IPS-11a (cell line): Measurements from ENCODE around the gene NOTCH2.
"Not testable (repeated sequence)": the region's sequence is repeated elsewhere in the genome, so short reads cannot be mapped to it uniquely, and the experiment has no call there.

Experiments used
- H3K4me3 ChIP-seq: one replicate; pipeline ENCODE4 v1.5.1; 2013; ENCODE audit warnings: low read depth, low read length, control low read depth

NOTCH2 gene

DNA sequence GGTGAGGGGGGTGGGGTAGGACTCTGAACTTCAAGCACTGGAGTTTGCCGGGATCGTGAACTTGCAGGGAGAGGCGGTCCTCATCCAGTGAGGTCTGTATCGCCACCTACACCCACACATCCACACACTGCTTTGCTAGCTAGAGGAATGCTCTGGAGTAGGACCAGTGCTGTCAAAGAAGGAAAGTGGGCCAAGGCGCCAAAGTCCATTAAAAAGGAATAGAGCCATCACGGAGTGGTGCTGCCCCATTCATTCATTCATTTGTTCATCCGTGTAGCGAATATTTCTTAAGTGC is 405 bp upstream of the NOTCH2 start:
- not testable (repeated sequence) for H3K4me3 ChIP-seq

DNA sequence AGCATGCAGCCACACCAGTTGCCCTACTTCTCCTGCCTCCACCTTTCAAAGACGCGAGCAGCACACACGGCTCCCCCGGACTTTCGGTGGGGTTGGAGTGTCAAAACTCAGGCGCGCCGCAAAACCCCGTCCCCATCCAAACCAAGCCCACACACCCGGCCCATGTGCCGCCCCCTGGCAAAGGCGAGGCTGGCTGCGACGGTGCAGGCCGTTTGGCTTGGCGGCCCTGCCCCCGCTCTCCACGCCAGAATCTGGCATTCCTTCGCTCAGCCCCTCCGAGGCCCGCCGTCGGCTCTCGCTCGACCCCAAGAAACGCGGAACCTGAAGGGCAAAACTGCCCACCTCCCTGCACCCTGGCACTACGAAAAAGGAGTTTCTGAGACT is 787 bp downstream of the NOTCH2 start:
- H3K4me3 ChIP-seq, result peak overlapping the region; percentile 8

DNA sequence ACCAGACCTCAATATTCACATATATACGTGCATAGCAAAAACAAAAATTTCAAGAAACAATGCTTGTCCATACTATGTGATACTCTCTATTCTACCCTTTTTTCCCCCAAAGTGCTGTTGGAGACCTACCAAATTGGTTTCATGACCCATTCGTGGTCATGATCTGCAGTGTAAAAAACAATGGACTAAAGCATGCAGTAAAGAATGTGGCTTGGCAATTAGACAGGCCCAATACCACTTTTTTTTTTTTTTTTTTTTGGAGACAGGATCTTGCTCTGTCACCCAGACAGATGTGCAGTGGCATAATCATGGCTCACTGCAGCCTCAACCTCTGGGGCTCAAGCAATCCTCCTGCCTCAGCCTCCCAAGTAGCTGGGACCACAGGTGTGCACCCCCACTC is 21.3 kb downstream of the NOTCH2 start:
- not testable (repeated sequence) for H3K4me3 ChIP-seq

DNA sequence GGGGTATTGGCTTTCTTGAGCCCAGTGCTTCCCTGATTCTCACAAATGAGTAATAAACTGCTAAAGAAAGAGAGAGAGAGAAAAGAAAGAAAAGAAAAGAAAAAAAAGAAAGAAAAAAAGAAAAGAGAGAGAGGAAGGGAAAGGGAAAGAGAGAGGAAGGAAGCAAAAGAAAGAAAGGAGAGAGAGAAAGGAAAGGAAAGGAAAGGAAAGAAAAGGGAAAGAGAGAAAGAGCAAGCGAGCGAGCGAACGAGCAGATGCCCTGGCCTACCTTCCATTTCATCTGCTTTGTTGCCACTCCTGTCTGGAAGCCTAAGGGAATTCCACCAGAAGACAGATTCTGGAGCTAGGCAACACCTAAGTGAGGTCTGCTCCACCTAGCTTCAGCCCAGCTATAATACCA is 27.7 kb downstream of the NOTCH2 start:
- not testable (repeated sequence) for H3K4me3 ChIP-seq

DNA sequence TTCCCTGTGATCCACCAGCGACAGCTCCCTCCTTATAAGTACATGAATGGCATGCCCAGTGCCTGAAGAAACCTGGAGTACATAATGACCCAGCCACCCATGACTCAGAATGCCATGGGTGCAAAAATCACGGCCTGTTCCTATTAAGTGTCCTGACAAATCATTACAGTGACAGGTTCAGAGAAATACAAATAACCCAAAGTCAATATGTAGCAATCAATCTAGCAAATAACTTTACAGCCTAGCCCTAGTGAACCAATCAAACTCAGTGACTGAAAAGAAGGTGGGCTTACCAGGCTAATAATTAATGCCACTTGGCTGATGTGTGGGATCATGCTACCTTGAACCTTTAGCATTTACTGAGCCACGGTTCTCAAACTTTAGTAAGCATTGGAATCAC is 37.2 kb downstream of the NOTCH2 start:
- H3K4me3 ChIP-seq, result not testable (repeated sequence)

DNA sequence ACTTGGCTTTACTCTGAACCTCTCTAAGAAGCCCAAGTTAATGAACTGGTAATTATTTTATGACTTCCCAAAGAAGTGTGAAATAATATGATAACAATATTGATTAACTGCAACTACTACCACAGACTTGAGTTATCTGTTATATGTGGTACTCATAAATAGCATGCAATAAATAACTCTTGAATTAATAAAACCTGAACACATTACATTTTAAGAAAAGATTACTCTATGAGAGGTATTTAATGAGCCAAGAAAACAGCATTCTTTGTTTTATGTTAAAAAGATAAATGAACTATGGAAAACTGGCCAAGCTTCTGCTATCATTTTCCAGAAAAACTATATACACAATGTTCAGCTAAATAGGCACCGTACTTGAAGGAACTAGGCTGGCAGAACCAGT is 45.7 kb downstream of the NOTCH2 start:
- not testable (repeated sequence) for H3K4me3 ChIP-seq

DNA sequence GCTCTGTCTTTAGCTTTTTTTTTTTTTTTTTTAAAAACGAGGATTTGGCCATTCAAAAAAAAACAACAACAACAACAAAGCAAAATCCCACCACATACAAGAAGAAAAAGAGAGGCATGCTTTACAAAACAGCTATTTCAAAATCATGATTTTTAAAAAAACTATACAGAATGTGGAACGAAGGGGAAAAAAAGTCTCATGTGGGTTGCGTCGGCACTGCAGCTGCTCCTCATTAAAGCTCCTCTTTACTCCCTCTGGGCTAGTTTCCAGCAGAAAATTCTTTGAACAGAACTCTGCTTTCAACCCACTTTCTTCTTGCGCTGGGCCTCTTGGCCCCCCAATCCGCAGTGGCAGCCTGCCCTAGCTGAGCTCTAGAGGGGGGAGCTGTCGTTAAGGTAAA is 54.5 kb downstream of the NOTCH2 start:
- not testable (repeated sequence) for H3K4me3 ChIP-seq

DNA sequence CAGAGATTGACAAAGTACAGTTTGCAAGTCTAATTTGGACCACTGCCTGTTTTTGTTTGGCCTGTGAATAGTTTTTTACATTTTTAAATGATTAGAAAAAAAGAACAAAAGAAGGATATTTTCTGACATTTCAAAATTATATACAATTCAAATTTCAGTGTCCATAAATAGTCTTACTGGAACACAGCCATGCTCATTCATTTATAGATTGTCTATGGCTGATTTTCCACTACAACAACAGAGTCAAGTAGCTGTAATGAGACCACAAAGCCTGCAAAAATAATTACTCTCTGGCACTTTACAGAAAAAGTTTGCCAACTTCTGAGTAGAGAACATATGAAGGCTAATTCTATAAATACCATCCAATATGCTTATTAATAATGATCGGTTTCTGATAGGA is 61.1 kb downstream of the NOTCH2 start:
- H3K4me3 ChIP-seq, result not testable (repeated sequence)

DNA sequence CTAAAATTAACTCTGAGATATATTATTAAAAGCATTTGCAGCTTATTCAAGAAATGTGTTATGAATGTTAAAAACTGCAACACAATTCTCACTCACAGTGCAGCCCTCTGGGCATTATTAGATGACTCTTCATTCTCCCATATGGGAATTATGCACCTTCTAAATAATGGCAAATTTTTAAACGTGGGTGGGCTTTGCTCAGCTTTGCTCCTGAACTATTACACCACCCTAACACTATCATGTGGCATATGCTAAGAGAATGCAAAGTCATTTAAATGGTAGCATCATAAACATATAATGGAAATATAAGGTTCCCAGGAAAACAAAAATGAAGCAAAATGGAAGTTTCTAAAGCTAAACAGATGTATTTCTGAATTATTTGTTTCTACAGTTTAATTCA is 61.6 kb downstream of the NOTCH2 start:
- H3K4me3 ChIP-seq, result not testable (repeated sequence)

DNA sequence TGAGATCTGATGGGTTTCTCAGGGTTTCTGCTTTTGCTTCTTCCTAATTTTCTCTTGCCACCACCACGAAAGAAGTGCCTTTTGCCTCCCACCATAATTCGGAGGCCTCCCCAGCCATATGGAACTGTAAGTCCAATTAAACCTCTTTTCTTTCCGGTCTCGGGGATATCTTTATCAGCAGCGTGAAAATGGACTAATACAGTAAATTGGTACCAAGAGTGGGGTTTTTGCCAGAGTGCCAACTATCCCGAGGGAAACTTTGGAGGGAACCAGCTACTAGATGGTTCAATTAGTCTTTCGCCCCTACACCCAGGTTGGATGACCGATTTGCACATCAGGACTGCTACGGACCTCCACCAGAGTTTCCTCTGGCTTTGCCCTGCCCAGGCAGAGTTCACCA is 68.4 kb downstream of the NOTCH2 start:
- H3K4me3 ChIP-seq, result not testable (repeated sequence)

DNA sequence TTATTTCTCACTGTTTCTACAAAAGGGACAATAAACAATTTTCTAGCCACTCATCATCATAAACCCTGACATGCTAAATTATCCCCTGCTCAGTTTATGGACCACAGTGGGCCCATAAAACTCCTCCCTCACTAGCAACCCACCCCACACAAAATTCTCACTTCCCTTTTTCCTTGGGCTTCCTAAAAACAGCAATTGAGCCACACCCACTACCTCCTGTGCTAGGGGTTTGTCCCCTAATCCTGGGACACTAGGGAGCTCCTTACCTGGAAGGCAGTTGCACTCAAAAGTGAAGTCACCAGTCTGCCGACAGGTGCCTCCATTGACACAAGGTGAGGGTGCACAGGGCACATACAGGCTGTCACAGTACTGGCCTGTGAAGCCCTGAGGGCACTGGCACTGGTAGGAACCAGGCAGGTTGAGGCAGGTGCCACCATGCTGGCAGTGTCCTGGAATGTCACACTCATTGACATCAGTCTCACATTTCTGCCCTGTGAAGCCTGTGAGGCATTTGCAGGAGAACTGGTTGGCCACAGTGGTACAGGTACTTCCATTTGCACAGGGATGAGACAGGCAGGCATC is 72.6 kb downstream of the NOTCH2 start:
- H3K4me3 ChIP-seq, result not testable (repeated sequence)

DNA sequence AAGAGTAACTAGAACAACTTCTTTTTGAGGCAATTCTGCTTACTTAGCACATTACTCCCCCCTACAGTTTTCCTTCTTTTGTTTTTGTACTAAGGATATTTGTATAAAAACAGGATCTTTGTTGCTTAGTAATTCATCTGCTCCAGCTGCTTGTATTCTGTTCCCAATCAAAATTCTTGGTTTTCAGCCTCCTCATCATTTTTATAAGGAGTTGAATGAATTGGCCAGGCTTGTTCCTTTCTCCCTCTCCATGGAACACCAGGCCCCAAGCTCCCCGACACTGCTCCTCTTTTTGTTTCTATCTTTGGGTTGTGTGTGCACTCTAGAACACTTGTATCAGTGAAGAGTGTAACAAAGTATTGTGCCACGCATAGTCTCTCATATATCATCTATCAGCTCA is 73.5 kb downstream of the NOTCH2 start:
- not testable (repeated sequence) for H3K4me3 ChIP-seq

DNA sequence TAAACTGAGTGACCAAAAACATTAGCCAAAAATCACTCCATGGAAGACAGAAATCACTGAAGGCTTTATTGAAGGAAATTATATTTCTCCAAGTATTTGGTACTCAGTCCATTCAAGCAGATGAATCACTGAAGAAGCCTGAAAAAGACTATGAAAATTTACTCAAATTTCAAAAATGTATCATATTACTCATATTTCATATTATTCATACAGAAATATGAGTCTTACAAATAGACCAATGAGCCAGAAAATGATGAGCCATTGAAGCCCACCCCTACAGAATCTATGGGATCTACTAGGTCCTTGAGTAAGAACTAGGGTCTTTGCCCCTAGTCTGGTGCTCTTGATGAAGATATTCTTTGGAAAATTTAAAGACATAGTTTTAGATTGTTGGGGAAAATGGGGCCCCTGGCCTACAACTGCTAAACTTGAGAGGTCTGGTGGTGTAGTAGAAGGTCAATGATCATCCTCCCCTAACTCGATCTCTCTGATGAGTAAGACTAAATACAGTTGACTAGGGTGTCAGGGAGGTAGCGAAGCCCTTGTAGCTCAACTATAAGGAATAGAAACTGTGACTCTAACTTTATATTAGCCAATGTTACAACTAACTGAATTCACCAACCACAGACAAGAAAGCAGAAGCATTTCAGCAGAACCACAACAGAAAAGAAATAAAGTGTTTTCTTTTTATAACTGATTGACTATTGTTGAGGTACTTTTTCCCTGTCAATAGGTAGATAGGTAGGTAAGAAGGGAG is 81.0 kb downstream of the NOTCH2 start:
- no peak overlapping the region for H3K4me3 ChIP-seq

DNA sequence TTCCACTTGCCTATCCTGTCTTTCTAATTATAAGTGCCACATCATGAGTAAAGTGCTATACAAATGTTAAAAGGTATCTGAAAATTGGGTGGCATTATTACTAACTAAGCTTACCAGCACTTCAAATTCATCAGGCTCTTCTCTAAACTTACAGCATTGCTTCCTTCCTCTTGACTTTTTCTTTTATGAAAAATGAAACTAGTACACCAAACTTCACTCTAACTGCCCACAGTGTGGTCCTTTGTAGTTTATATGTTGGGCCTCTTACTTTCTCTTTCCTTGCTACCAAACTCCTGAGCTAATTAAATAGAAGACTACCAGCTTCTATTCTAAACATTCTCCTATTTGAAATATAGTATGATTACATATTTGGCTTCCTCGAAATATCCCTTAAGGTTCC is 81.8 kb downstream of the NOTCH2 start:
- no peak overlapping the region for H3K4me3 ChIP-seq

DNA sequence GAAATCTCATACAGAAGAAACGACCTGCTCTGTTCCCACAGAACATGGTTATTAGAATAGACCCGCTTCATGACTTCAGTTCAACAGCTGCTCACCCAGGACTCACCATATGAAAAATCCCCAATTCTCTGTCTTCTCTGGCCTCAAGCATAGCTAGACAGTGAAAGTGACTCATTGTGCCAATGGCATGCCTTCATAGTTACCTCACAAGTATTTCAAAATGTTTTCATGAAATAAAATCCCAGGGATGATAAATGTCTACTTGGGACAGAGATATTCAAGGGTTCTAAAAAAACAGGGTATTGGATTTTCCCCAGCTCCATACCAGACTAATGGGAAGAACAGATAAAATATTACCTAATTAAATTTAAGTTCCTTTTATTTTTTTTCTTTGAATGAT is 82.3 kb downstream of the NOTCH2 start:
- no peak overlapping the region for H3K4me3 ChIP-seq

DNA sequence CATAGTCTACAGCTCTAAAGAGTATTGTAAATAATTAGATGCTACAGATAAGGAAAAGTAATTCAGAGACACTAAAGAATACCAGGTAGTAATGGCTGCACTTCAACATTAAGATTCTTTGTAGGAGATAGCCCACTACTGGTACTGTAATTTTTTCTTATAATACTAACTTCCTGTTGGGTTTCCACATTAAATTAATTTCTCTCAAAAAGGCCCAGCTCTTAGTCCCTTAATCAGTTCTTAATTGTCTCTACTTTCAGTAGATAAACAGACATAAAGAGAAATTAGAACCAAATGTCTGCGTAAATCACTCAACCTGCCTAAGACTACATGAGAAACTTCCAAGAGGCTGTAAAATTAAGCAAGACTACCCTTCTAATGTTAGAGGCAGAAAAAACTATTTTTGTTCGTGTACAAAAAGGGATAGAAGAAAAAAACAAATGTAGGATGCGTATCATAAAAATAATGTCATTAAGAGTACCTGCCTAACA is 83.4 kb downstream of the NOTCH2 start:
- H3K4me3 ChIP-seq, result no peak overlapping the region

DNA sequence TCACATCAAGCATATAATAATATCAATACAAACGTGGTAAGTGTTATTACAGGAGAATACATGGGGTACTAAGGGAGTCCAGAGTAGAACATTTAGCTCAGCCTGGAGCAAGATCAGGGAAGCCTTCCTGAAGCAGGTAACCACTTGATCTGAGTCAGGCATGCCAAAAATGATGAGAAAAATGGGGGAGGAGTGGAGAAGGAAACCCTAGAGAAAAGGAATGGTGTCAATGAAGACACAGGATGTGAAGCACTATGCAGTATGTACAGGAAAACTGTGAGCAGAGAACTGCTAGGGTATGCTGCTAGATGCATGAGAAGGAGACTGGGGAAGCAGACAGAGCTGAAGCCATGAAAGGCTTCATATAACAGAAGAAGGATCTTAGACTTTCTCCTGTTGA is 84.7 kb downstream of the NOTCH2 start:
- H3K4me3 ChIP-seq, result no peak overlapping the region

DNA sequence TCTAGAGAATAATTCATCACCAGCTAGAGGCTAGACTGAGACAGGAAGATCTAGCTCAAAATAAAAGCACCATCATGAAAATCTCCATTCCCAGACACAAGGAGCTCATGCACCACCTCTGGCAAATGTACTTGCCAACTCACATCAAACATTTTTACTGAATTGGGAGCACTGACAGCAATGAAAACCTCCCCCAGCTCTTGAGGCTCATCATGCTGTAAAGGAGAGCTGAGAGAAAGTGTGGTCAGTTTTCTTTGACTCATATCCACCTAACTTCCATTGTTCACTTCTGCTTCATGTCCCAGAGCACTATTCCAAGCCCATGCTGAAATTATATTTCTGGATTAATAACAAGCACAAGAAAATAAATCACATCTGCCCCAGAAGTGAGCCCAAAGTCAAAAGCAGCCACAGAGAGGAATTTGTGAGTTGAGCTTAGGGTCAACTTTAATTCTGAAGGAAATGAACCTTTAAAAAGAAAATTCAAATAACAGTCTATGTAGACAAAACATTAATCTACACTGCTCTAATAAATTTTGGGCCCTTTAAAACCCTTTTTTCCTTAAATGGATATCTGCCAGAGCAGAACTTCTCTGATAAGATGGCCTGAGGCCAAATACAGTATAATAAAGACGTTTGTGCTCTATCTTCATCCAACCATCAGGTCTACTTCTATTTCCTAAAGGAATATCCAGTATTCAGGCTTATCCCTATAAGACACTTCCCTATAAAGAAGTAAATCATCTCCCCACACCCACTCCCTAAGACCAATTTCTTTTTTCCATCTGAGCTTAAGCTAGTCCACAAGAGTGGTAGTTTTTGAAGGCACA is 87.3 kb downstream of the NOTCH2 start:
- H3K4me3 ChIP-seq, result no peak overlapping the region

DNA sequence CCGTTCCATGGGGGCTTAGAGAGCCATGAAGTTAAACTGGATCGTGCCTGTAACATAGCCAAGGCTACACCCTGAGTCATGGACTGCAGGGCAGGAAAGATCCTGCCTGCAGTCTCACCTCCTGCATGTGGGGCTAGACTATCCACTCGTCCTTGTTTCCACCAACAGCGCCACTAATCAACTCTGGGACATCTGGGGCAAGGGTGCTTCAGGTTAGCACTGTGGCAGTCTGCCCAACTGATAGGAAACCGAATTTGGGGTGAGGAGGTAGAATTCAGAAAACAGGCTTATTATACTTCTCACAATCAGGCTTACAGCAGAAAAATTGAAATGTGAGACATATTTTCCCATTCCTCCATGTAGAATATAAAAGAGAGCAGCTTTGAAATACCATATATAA is 88.0 kb downstream of the NOTCH2 start:
- no peak overlapping the region for H3K4me3 ChIP-seq

DNA sequence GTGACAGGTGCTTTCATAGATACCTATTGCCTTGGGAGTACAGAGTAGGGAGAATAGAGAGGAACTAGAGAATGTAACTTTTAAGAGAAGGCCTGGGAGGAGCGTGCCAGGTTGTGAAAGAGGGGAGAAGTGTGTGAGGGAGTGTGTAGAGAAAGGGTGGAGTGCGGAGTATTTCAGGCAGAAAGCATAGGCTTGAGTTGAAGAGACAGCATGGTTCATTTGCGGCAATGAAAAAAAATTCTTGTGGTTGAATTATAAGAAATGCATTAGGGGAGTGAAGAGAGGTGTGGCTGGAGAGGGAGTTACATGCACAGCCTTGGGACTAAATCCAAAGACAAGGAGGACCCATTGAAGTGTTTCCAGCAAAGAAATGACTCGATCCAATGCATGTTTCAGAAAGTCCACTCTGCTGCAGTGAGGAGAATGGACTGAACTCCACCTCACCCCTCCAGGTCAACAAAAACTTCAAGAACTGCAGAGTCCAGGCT is 91.4 kb downstream of the NOTCH2 start:
- no peak overlapping the region for H3K4me3 ChIP-seq

DNA sequence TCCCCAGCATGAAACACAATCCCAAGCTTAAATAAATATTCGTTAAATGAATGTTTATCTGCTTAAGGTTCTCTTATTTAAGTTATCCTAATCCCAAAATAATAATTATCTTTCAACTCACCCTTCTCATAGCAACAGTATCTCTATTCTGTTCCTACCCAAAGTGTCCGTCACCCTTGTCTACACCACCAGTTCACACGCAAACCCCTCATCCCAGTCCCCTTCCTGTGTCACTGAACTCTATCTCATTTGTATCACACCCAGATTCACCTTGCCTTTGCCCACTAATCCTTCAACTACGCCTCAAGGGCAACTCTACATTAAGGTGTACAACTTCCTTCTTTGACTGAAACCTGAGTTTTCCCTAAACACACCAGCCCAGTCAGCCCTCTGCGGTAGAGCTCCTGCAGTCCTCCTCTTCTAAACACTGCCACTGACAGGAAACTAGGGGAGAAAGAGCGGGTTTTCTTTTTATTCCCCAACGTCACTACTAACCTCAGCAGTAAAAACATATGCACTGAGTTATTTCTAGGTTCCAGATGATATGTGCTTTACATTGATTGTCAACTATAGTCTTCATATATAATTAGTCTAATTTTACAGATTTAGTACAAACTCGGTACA is 92.2 kb downstream of the NOTCH2 start:
- not testable (repeated sequence) for H3K4me3 ChIP-seq
